MM.1S (cell line): ENCODE measurements around the gene IFITM10.

Experiments used
- EZH2 ChIP-seq: fragments of 300-600 bp; sonication (generic); optimal IDR thresholded peaks from 2 replicates; pipeline ENCODE3; 2017; ENCODE audit warnings: low read depth, mild to moderate bottlenecking, antibody characterized with exemption, low read length, mixed read lengths
- EZH2phosphoT487 ChIP-seq: fragments of 300-600 bp; sonication (generic); IDR thresholded peaks from 2 replicates; pipeline ENCODE4 v1.6.1; 2018; ENCODE audit warnings: antibody characterized with exemption, low read length
- TF ChIP-seq, protein P1 (sequence below): fragments of 300-600 bp; sonication (generic); IDR thresholded peaks from 2 replicates; pipeline ENCODE4 v1.5.1; 2016; ENCODE audit warnings: antibody characterized with exemption, low read length, mixed read lengths

DNA sequence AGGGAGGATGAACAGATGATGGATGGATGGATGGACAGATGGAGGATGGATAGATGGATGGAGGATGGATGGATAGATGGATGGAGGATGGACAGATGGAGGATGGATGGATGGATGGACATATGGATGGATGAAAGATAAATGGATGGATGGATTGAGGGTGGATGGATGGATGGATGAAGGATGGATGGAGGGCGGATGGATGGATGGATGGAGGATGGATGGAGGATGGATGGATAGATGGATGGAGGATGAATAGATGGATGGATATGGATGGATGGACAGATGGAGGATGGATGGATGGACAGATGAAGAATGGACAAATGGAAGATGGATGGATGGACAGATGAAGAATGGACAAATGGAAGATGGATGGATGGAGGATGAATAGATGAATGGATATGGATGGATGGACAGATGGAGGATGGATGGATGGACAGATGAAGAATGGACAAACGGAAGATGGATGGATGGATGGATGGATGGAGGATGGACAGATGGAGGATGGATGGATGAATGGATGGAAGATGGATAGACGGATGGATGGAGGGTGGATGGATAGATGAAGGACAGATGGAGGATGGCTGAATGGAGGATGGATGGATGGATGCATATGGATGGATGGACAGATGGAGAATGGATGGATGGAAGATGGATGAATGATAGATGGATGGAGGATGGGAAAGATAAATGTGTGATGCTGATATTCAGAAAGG lies 7.4 kb downstream of the IFITM10 start:
- TF ChIP-seq, protein P1, sequence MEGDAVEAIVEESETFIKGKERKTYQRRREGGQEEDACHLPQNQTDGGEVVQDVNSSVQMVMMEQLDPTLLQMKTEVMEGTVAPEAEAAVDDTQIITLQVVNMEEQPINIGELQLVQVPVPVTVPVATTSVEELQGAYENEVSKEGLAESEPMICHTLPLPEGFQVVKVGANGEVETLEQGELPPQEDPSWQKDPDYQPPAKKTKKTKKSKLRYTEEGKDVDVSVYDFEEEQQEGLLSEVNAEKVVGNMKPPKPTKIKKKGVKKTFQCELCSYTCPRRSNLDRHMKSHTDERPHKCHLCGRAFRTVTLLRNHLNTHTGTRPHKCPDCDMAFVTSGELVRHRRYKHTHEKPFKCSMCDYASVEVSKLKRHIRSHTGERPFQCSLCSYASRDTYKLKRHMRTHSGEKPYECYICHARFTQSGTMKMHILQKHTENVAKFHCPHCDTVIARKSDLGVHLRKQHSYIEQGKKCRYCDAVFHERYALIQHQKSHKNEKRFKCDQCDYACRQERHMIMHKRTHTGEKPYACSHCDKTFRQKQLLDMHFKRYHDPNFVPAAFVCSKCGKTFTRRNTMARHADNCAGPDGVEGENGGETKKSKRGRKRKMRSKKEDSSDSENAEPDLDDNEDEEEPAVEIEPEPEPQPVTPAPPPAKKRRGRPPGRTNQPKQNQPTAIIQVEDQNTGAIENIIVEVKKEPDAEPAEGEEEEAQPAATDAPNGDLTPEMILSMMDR: no peak
- no peak for TF ChIP-seq EZH2
- TF ChIP-seq EZH2phosphoT487: no peak
